A549 (cell line): ENCODE data around the gene ABCC1. TPM values are rescaled to one million over a fixed set of nuclear protein-coding genes. Genes with fewer than 3 reads are reported as not detected.

Source experiments
- ATAC-seq, 2 experiments: fragments of 200-7000 bp in 1 of 2; fragments of >200 bp in 1 of 2; cut with Nextera tagmentation in 1 of 2; cut with Tn5 transposase in 1 of 2; 3 replicates each; pipeline versions ENCODE4 v1.8.0 to v1.9.1; 2018 to 2020; ENCODE audit warnings: mild to moderate bottlenecking in 1 of 2, moderate library complexity in 1 of 2
- CTCF ChIA-PET: fragments of 300-600 bp; sonication (Branson Sonifier 250); formaldehyde crosslinking; extraction: SDS; loops from one replicate; lab custom pipeline; 2021; ENCODE audit warnings: antibody characterized with exemption, inconsistent platforms; lab: Yijun Ruan, JAX
- POLR2A ChIA-PET: fragments of 350-600 bp; formaldehyde crosslinking; extraction: SDS; loops from one replicate; lab custom pipeline; 2021; ENCODE audit warnings: antibody characterized with exemption, inconsistent platforms; lab: Yijun Ruan, JAX
- DNase-seq, 2 experiments: peaks; one replicate each; pipeline versions ENCODE4 v3.0.0 to v3.0.0-alpha.2; 2011 to 2016; ENCODE audit warnings: low read depth in 1 of 2, low spot score in 1 of 2
- FAIRE-seq: peaks from 2 replicates; lab custom pipeline; 2011; peaks lifted over from hg19 to GRCh38; lab: Jason Lieb, UNC
- H3K27ac ChIP-seq, 2 experiments: fragments of >200 bp; sonication (Bioruptor Twin); formaldehyde crosslinking; 3 replicates each; pipeline ENCODE4 v1.5.1; 2016 to 2017
- H3K4me1 ChIP-seq: fragments of >200 bp; sonication (Bioruptor Twin); formaldehyde crosslinking; 3 replicates; pipeline ENCODE4 v1.6.1; 2016
- H3K4me2 ChIP-seq: fragments of >200 bp; sonication (Bioruptor Twin); formaldehyde crosslinking; 3 replicates; pipeline ENCODE4 v1.6.1; 2016
- H3K4me3 ChIP-seq: fragments of >200 bp; sonication (Bioruptor Twin); formaldehyde crosslinking; 3 replicates; pipeline ENCODE4 v1.5.1; 2016
- H3K9me3 ChIP-seq: fragments of >200 bp; sonication (Bioruptor Twin); formaldehyde crosslinking; 3 replicates; pipeline ENCODE4 v1.6.1; 2016
- BHLHE40 ChIP-seq: IDR thresholded peaks from 2 replicates; pipeline ENCODE4 v1.6.1; 2012; ENCODE audit warnings: low read depth, low read length, inconsistent platforms
- CBX2 ChIP-seq: fragments of 200-600 bp; sonication (generic); IDR thresholded peaks from 2 replicates; pipeline ENCODE4 v1.6.1; 2016; ENCODE audit warnings: low read depth, mild to moderate bottlenecking, borderline replicate concordance
- CHD4 ChIP-seq: fragments of 200-600 bp; sonication (generic); IDR thresholded peaks from 2 replicates; pipeline ENCODE4 v1.6.1; 2016; ENCODE audit warnings: antibody characterized with exemption, mild to moderate bottlenecking, borderline replicate concordance
- E2F6 ChIP-seq: IDR thresholded peaks from 2 replicates; pipeline ENCODE4 v1.6.1; 2012; ENCODE audit warnings: low read depth, borderline replicate concordance
- EP300 ChIP-seq, 2 experiments: fragments of >200 bp; sonication (Bioruptor Twin); formaldehyde crosslinking; IDR thresholded peaks; 2 replicates in 1 of 2; 3 replicates in 1 of 2; pipeline ENCODE4 v1.6.1; 2016 to 2017
- ESRRA ChIP-seq: fragments of 150-350 bp; IDR thresholded peaks from 2 replicates; pipeline ENCODE4 v1.6.1; 2014; ENCODE audit warnings: mild to moderate bottlenecking, low read length, borderline replicate concordance
- FOSB ChIP-seq: fragments of 250-450 bp; sonication (Bioruptor Pico); IDR thresholded peaks from 2 replicates; pipeline ENCODE4 v1.5.0; 2020; ENCODE audit warnings: mild to moderate bottlenecking, moderate library complexity
- HDAC2 ChIP-seq: fragments of 200-600 bp; sonication (generic); IDR thresholded peaks from 2 replicates; pipeline ENCODE4 v1.6.1; 2016
- HMGXB4 ChIP-seq: fragments of 250-450 bp; sonication (Bioruptor Pico); IDR thresholded peaks from 2 replicates; pipeline ENCODE4 v1.5.0; 2021; ENCODE audit warnings: mild to moderate bottlenecking, moderate library complexity, borderline replicate concordance
- HOXA7 ChIP-seq: fragments of 250-450 bp; sonication (Bioruptor Pico); IDR thresholded peaks from 2 replicates; pipeline ENCODE4 v1.5.0; 2020; ENCODE audit warnings: mild to moderate bottlenecking, moderate library complexity
- KDM1A ChIP-seq: fragments of 200-600 bp; sonication (generic); IDR thresholded peaks from 2 replicates; pipeline ENCODE4 v1.6.1; 2016; ENCODE audit warnings: low read depth, mild to moderate bottlenecking
- KDM5A ChIP-seq: fragments of 200-600 bp; sonication (generic); IDR thresholded peaks from 2 replicates; pipeline ENCODE4 v1.6.1; 2016; ENCODE audit warnings: antibody characterized with exemption, mild to moderate bottlenecking
- MAFK ChIP-seq: fragments of 450-650 bp; IDR thresholded peaks from 2 replicates; pipeline ENCODE4 v1.6.1; 2014; ENCODE audit not compliant: partially characterized antibody
- NR3C1 ChIP-seq: fragments of >200 bp; sonication (Bioruptor Twin); formaldehyde crosslinking; IDR thresholded peaks from 3 replicates; pipeline ENCODE4 v1.6.1; 2017
- TP53 ChIP-seq: fragments of 250-450 bp; sonication (Bioruptor Pico); IDR thresholded peaks from 2 replicates; pipeline ENCODE4 v1.5.0; 2021; ENCODE audit warnings: mild to moderate bottlenecking, moderate library complexity
- ZNF302 ChIP-seq: fragments of 250-450 bp; sonication (Bioruptor Pico); IDR thresholded peaks from 2 replicates; pipeline ENCODE4 v1.9.0; 2021; ENCODE audit warnings: inconsistent platforms, mild to moderate bottlenecking, moderate library complexity
- WGBS: methylation state at CpG from one replicate; pipeline ENCODE4 v1.1.6; 2017; ENCODE audit errors: missing lambda C conversion rate; 5-methylcytosine and 5-hydroxymethylcytosine counted together
- polyA plus RNA-seq, 4 experiments: library from polyadenylated mRNA; depleted of rRNA in 3 of 4; stranded (reverse); fragments of >200 nt; fragmentation: RNase III in 1 of 4; extraction: RNeasy Plus Mini Kit Qiagen cat#74134 plus additional on column Dnase treatment in 1 of 4; gene quantifications; 2 replicates in 3 of 4; 3 replicates in 1 of 4; pipeline ENCODE4 v1.2.3, GENCODE V29; 2011 to 2017
- TF ChIP-seq, protein P1 (sequence below): IDR thresholded peaks from 2 replicates; pipeline ENCODE4 v1.6.1; 2012

The ABCC1 gene
- polyA plus RNA-seq, 2 of the 4 experiments (the other 2 are of a cell fraction): 56.5 to 93.8 TPM

DNA sequence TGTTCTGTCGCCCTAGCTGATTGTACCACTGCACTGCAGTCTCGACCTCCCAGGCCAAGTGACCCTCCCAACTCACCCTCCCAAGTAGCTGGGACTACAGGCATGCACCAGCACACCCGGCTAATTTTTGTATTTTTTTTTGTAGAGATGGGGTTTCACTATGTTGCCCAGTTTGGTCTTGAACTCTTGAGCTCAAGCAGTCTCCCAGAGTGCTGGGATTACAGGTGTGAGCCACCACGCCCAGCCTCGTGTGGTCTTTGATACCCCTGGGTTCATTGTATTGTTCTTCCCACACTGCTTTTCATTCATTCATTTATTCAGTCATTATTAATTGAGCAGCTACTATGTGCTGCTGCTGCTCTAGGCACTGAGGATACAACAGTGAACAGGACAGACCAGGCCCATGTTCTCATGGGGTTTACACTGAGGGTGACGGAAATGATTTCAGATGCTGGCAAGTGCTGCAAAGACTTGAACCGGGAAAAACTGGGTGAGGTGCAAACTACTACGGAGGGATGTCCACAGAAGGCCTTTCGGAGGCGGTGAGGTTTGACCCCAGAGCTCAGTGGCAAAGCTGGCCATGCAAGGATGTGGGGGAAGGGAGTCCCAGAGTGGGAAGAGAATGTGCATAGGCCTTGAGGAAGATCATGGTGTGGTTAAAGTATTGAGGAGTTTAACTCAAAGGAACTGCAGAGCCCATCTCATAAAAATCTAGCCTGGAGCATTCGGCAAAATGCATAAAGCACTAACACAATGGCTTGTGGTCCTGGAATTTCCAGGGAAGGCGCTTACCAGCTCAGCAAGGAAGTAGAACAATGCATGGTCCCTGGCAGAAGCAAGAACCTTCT lies 10.9 kb downstream of the ABCC1 start (continued):
- no peak for TF ChIP-seq ESRRA
- TF ChIP-seq CHD4: no peak
- no peak for TF ChIP-seq FOSB (CRISPR knock-in tag)
- no peak for TF ChIP-seq KDM1A
- no peak for TF ChIP-seq EP300 (IDR thresholded peaks at IDR 0.05)
- no peak for TF ChIP-seq HDAC2

- Histone ChIP-seq H3K27ac (peak overlapping the region; percentile 8 to 63; a peak in 3 of 6 replicates), H3K4me2 (0 out of 3 replicates have a peak overlapping the region, but pooled peaks have one; percentile 7), H3K4me3 (no peak overlapping the region), H3K9me3 (peaks cover 7% of the 10 kb centered on the region; the same call in 2 of the 3 replicates), H3K4me1 (peaks cover 92% of the 10 kb centered on the region)
- FAIRE-seq (no peak), ATAC-seq (no peak)
- TF ChIP-seq ZNF302 (no peak), NR3C1 (no peak), HMGXB4 (CRISPR knock-in tag) (no peak), ESRRA (no peak), CBX2 (no peak), KDM5A (no peak), TP53 (CRISPR knock-in tag) (no peak), BHLHE40 (no peak), HOXA7 (CRISPR knock-in tag) (no peak)
- TF ChIP-seq, protein P1, sequence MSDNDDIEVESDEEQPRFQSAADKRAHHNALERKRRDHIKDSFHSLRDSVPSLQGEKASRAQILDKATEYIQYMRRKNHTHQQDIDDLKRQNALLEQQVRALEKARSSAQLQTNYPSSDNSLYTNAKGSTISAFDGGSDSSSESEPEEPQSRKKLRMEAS: no peak
- TF ChIP-seq, all 56 proteins: peak for 0
- POLR2A ChIA-PET: no interaction called here
- CTCF ChIA-PET: interaction anchor here (1.4 to 1.7 kb wide), 2 partner anchors 86 to 183 kb away, joined by 4 to 7 read pairs; no protein-coding TSS in a partner anchor
- DNase-seq: no peak
- 71% methylated on average over 5 of the region's 5 CpGs for WGBS
These were observed 11.7 kb downstream of the ABCC1 start for GRCh38 chr16:15961060-15961511.

DNA sequence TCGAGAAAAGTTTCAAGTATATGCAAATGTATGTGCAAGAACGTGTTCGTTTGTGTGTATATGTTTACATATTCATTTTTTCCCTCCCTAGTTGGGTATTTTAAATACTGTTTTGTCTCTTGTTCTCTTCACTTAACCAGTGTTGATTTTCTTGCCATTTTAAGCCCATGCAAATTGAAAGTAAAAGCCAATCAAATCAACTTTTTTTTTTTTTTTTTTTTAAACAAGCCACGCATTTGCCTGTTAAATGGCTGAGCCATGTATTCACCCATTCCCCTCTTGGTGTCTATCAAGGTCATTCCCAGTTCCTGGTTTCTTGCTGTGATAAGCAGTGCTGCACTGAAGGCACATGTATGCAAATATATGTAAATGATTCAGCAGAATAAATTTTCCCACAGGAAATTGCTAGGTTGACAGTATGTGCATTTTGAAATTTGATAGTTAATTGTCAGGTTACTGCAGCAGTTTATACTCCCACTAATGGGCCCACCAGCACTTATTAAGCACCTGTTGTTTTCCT lies 12.2 kb downstream of the ABCC1 start:
- FAIRE-seq: no peak
- CTCF ChIA-PET: no interaction called here
- Histone ChIP-seq H3K4me2 (0 out of 3 replicates have a peak overlapping the region, but pooled peaks have one; percentile 7), H3K27ac (peak overlapping the region; percentile 63 to 81; a peak in 4 of 6 replicates), H3K9me3 (peaks cover 7% of the 10 kb centered on the region; the same call in 2 of the 3 replicates), H3K4me3 (no peak overlapping the region), H3K4me1 (peaks cover 92% of the 10 kb centered on the region)
- POLR2A ChIA-PET: no interaction called here
- no peak for DNase-seq
- whole genome bisulfite sequencing: 91% methylated on average over 4 of the region's 4 CpGs
- no peak for ATAC-seq
- no peak for TF ChIP-seq E2F6
- TF ChIP-seq MAFK: peak; percentile 43
